ENCODE measurements around the gene ZNF581.

ZNF581 gene

GRCh38 chr19:55643003-55643886, at the start of gene ZNF581 (continued):
- TF ChIP-seq MZF1 (tag by site-specific recombination; IDR thresholded peaks at IDR 0.05; ENCODE audit: borderline replicate concordance) (peak; percentile 35; the same call in 1 of the 2 replicates), ZNF530 (tag by site-specific recombination; IDR thresholded peaks at IDR 0.05; ENCODE audit: low read depth) (no peak), OVOL3 (tag by site-specific recombination; IDR thresholded peaks at IDR 0.05) (peak; percentile 81), ZNF791 (tag by site-specific recombination; IDR thresholded peaks at IDR 0.05) (no peak), ZNF76 (tag by site-specific recombination; IDR thresholded peaks at IDR 0.05; ENCODE audit: borderline replicate concordance, low read depth) (peak; percentile 92), ZBTB48 (tag by site-specific recombination; IDR thresholded peaks at IDR 0.05) (peak; percentile 82), ZNF354C (tag by site-specific recombination; IDR thresholded peaks at IDR 0.05; ENCODE audit: borderline replicate concordance, low read depth) (no peak), ZNF544 (tag by site-specific recombination; IDR thresholded peaks at IDR 0.05) (no peak), ZNF350 (tag by site-specific recombination; IDR thresholded peaks at IDR 0.05) (no peak), ZNF211 (tag by site-specific recombination; IDR thresholded peaks at IDR 0.05; ENCODE audit: low read depth) (no peak), ZNF157 (tag by site-specific recombination; IDR thresholded peaks at IDR 0.05) (no peak), ZNF776 (tag by site-specific recombination; IDR thresholded peaks at IDR 0.05; ENCODE audit: borderline replicate concordance) (no peak), ZNF473 (tag by site-specific recombination; IDR thresholded peaks at IDR 0.05) (no peak), ZNF2 (tag by site-specific recombination; IDR thresholded peaks at IDR 0.05) (0 out of 2 replicates have a peak, but pooled peaks have one; percentile 74), ZNF140 (tag by site-specific recombination; IDR thresholded peaks at IDR 0.05) (no peak), SALL2 (tag by site-specific recombination; IDR thresholded peaks at IDR 0.05; ENCODE audit: borderline replicate concordance) (no peak), ZNF518A (tag by site-specific recombination; conservative IDR thresholded peaks at IDR 0.05; ENCODE audit: low read depth) (peak; percentile 48; the same call in 1 of the 2 replicates), ZNF837 (tag by site-specific recombination; IDR thresholded peaks at IDR 0.05) (no peak; the same call in 1 of the 2 replicates), ZNF701 (tag by site-specific recombination; IDR thresholded peaks at IDR 0.05) (no peak), ZNF621 (tag by site-specific recombination; IDR thresholded peaks at IDR 0.05) (no peak), ZNF501 (tag by site-specific recombination; IDR thresholded peaks at IDR 0.05) (peak; percentile 90)
- TF ChIP-seq, protein P1, sequence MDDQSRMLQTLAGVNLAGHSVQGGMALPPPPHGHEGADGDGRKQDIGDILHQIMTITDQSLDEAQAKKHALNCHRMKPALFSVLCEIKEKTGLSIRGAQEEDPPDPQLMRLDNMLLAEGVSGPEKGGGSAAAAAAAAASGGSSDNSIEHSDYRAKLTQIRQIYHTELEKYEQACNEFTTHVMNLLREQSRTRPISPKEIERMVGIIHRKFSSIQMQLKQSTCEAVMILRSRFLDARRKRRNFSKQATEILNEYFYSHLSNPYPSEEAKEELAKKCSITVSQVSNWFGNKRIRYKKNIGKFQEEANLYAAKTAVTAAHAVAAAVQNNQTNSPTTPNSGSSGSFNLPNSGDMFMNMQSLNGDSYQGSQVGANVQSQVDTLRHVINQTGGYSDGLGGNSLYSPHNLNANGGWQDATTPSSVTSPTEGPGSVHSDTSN (CRISPR knock-in tag; IDR thresholded peaks at IDR 0.05), result no peak; the same call in 1 of the 2 replicates
- TF ChIP-seq, protein P2, sequence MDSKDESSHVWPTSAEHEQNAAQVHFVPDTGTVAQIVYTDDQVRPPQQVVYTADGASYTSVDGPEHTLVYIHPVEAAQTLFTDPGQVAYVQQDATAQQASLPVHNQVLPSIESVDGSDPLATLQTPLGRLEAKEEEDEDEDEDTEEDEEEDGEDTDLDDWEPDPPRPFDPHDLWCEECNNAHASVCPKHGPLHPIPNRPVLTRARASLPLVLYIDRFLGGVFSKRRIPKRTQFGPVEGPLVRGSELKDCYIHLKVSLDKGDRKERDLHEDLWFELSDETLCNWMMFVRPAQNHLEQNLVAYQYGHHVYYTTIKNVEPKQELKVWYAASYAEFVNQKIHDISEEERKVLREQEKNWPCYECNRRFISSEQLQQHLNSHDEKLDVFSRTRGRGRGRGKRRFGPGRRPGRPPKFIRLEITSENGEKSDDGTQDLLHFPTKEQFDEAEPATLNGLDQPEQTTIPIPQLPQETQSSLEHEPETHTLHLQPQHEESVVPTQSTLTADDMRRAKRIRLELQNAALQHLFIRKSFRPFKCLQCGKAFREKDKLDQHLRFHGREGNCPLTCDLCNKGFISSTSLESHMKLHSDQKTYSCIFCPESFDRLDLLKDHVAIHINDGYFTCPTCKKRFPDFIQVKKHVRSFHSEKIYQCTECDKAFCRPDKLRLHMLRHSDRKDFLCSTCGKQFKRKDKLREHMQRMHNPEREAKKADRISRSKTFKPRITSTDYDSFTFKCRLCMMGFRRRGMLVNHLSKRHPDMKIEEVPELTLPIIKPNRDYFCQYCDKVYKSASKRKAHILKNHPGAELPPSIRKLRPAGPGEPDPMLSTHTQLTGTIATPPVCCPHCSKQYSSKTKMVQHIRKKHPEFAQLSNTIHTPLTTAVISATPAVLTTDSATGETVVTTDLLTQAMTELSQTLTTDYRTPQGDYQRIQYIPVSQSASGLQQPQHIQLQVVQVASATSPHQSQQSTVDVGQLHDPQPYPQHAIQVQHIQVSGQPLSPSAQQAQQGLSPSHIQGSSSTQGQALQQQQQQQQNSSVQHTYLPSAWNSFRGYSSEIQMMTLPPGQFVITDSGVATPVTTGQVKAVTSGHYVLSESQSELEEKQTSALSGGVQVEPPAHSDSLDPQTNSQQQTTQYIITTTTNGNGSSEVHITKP (tag by site-specific recombination; IDR thresholded peaks at IDR 0.05), result peak; percentile 86
- TF ChIP-seq, protein P3, sequence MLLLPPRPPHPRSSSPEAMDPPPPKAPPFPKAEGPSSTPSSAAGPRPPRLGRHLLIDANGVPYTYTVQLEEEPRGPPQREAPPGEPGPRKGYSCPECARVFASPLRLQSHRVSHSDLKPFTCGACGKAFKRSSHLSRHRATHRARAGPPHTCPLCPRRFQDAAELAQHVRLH (tag by site-specific recombination; IDR thresholded peaks at IDR 0.05), result peak; percentile 93; the same call in 1 of the 2 replicates
- TF ChIP-seq, protein P4, sequence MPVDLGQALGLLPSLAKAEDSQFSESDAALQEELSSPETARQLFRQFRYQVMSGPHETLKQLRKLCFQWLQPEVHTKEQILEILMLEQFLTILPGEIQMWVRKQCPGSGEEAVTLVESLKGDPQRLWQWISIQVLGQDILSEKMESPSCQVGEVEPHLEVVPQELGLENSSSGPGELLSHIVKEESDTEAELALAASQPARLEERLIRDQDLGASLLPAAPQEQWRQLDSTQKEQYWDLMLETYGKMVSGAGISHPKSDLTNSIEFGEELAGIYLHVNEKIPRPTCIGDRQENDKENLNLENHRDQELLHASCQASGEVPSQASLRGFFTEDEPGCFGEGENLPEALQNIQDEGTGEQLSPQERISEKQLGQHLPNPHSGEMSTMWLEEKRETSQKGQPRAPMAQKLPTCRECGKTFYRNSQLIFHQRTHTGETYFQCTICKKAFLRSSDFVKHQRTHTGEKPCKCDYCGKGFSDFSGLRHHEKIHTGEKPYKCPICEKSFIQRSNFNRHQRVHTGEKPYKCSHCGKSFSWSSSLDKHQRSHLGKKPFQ (tag by site-specific recombination; IDR thresholded peaks at IDR 0.05), result no peak
- TF ChIP-seq, protein P5, sequence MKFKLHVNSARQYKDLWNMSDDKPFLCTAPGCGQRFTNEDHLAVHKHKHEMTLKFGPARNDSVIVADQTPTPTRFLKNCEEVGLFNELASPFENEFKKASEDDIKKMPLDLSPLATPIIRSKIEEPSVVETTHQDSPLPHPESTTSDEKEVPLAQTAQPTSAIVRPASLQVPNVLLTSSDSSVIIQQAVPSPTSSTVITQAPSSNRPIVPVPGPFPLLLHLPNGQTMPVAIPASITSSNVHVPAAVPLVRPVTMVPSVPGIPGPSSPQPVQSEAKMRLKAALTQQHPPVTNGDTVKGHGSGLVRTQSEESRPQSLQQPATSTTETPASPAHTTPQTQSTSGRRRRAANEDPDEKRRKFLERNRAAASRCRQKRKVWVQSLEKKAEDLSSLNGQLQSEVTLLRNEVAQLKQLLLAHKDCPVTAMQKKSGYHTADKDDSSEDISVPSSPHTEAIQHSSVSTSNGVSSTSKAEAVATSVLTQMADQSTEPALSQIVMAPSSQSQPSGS (tag by site-specific recombination; IDR thresholded peaks at IDR 0.05; ENCODE audit: low read depth), result no peak
